ENCODE results near the gene INSIG1.

DNA sequence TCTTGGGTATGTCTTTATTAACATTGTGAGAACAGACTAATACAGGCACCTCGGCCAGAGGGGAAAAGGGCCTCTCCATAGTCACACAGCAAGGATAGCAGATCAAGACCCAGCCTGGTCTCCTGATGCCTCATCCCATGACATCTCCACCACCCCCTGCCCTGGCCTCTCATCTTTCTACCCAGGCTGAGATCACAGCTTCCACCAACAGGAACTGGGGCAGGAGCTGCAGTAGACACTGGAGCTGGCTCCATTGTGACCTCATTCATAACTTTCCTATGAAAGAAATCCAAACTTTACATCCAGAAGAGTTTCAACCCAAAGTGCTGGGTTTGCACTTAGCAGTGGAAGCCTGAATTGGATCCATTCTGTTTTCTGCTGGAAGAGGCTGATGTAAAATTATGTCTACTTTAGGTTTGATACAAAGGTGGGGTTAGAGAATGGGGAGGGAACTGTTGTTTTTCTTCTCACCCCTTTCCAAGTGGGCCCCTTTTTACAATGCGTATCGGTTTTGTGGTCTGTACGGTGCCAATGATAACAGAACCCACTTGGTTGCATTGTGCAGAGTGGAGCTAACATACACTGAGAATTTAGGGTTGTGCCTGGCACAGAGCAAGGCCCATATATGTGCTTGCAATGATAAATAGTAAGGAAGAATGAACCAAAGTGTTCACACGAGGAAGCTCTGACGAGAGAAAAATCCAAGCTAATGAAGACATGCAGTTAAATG is 28.6 kb upstream of the INSIG1 start:
- TF ChIP-seq, protein P1, sequence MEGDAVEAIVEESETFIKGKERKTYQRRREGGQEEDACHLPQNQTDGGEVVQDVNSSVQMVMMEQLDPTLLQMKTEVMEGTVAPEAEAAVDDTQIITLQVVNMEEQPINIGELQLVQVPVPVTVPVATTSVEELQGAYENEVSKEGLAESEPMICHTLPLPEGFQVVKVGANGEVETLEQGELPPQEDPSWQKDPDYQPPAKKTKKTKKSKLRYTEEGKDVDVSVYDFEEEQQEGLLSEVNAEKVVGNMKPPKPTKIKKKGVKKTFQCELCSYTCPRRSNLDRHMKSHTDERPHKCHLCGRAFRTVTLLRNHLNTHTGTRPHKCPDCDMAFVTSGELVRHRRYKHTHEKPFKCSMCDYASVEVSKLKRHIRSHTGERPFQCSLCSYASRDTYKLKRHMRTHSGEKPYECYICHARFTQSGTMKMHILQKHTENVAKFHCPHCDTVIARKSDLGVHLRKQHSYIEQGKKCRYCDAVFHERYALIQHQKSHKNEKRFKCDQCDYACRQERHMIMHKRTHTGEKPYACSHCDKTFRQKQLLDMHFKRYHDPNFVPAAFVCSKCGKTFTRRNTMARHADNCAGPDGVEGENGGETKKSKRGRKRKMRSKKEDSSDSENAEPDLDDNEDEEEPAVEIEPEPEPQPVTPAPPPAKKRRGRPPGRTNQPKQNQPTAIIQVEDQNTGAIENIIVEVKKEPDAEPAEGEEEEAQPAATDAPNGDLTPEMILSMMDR (conservative IDR thresholded peaks at IDR 0.05; ENCODE audit: low read depth, low read length): no peak
- TF ChIP-seq EZH2 (IDR thresholded peaks at IDR 0.05; ENCODE audit: borderline replicate concordance, low read depth, low read length, poor library complexity, severe bottlenecking): no peak
